H1 (cell line): Measurements from ENCODE around the gene ABHD16A. TPM values are rescaled to one million over a fixed set of nuclear protein-coding genes. Genes with fewer than 3 reads are reported as not detected.
A peak's percentile ranks its signal among the peaks of the same experiment; 100 is the strongest.

Experiments used
- CTCF ChIA-PET: fragments of 300-600 bp; sonication (Branson Sonifier 250); formaldehyde crosslinking; loops from one replicate; lab custom pipeline; 2021; ENCODE audit not compliant: partially characterized antibody; lab: Charles Lee
- POLR2A ChIA-PET: fragments of 300-600 bp; sonication (Branson Sonifier 250); formaldehyde crosslinking; loops from one replicate; lab custom pipeline; 2021; ENCODE audit warnings: inconsistent platforms; ENCODE audit not compliant: partially characterized antibody; lab: Charles Lee
- DNase-seq, 2 experiments: peaks; one replicate each; pipeline versions ENCODE4 v3.0.0 to v3.0.0-alpha.2; 2010 to 2022; ENCODE audit warnings: low spot score in 2 of 2, low read depth in 1 of 2, mixed read lengths in 1 of 2
- FAIRE-seq: peaks from 2 replicates; lab custom pipeline; 2011; peaks lifted over from hg19 to GRCh38; lab: Jason Lieb, UNC
- H2AFZ ChIP-seq: 2 replicates; pipeline ENCODE4 v1.8.1; 2012; ENCODE audit warnings: low read length, inconsistent platforms
- H2AK5ac ChIP-seq: 2 replicates; pipeline ENCODE4 v1.6.1; 2013; ENCODE audit warnings: low read depth, low read length
- H2BK120ac ChIP-seq: replicated peaks from 2 replicates; pipeline ENCODE3; 2013; ENCODE audit warnings: low read depth, low read length, inconsistent platforms
- H2BK12ac ChIP-seq: 2 replicates; pipeline ENCODE4 v1.6.1; 2013; ENCODE audit warnings: low read depth, low read length
- H2BK15ac ChIP-seq: 2 replicates; pipeline ENCODE4 v1.6.1; 2013; ENCODE audit warnings: low read length
- H2BK20ac ChIP-seq: 2 replicates; pipeline ENCODE4 v1.6.1; 2013; ENCODE audit warnings: low read length
- H2BK5ac ChIP-seq: 2 replicates; pipeline ENCODE4 v1.6.1; 2013; ENCODE audit warnings: low read depth, low read length
- H3K14ac ChIP-seq: 2 replicates; pipeline ENCODE4 v1.6.1; 2013; ENCODE audit warnings: inconsistent platforms; ENCODE audit not compliant: insufficient read length
- H3K18ac ChIP-seq: 2 replicates; pipeline ENCODE4 v1.6.1; 2013; ENCODE audit warnings: low read length; ENCODE audit errors: extremely low read depth
- H3K23ac ChIP-seq: 2 replicates; pipeline ENCODE4 v1.6.1; 2013; ENCODE audit warnings: inconsistent platforms; ENCODE audit not compliant: insufficient read length
- H3K23me2 ChIP-seq: 2 replicates; pipeline ENCODE4 v1.6.1; 2013; ENCODE audit warnings: low read depth, low read length
- H3K27ac ChIP-seq: 2 replicates; pipeline ENCODE4 v1.6.1; 2011; ENCODE audit warnings: low read depth, low read length, inconsistent platforms
- H3K27me3 ChIP-seq, 4 experiments: replicated peaks in 1 of 4; 1 replicate in 1 of 4; 2 replicates in 3 of 4; pipeline versions ENCODE4 v1.6.1 to v1.8.1; 2011 to 2013; ENCODE audit warnings: low read length in 3 of 4, mild to moderate bottlenecking in 3 of 4, inconsistent platforms in 2 of 4, mixed read lengths in 2 of 4, moderate library complexity in 1 of 4; ENCODE audit not compliant: control insufficient read depth in 3 of 4, insufficient read depth in 3 of 4; ENCODE audit errors: extremely low read depth in 1 of 4
- H3K36me3 ChIP-seq, 4 experiments: 2 replicates each; pipeline versions ENCODE4 v1.6.1 to v1.8.1; 2011 to 2013; ENCODE audit warnings: mild to moderate bottlenecking in 4 of 4, low read length in 3 of 4, moderate library complexity in 2 of 4, control low read depth in 1 of 4, inconsistent platforms in 1 of 4; ENCODE audit not compliant: insufficient read depth in 4 of 4, control insufficient read depth in 2 of 4
- H3K4ac ChIP-seq: replicated peaks from 2 replicates; pipeline ENCODE3; 2013; ENCODE audit warnings: low read length, low read depth, mixed read lengths, inconsistent platforms; ENCODE audit not compliant: insufficient read length
- H3K4me1 ChIP-seq, 4 experiments: replicated peaks in 1 of 4; 1 replicate in 1 of 4; 2 replicates in 3 of 4; pipeline versions ENCODE4 v1.6.1 to v1.8.1; 2011 to 2013; ENCODE audit warnings: low read length in 3 of 4, inconsistent platforms in 2 of 4, mixed read lengths in 1 of 4; ENCODE audit not compliant: insufficient read depth in 4 of 4, control insufficient read depth in 3 of 4
- H3K4me2 ChIP-seq, 2 experiments: 2 replicates each; pipeline versions ENCODE4 v1.6.1 to v1.8.1; 2011 to 2013; ENCODE audit warnings: low read depth in 2 of 2, low read length in 2 of 2, control low read depth in 1 of 2, inconsistent platforms in 1 of 2, mild to moderate bottlenecking in 1 of 2; ENCODE audit not compliant: insufficient read depth in 1 of 2
- H3K4me3 ChIP-seq, 4 experiments: fragments of 200-600, 300-600 bp in 1 of 4; sonication (generic), shearing (Covaris generic), sonication (Bioruptor Twin) in 1 of 4; 2 replicates each; pipeline versions ENCODE4 v1.5.1 to v1.8.1; 2011 to 2016; ENCODE audit warnings: low read length in 4 of 4, low read depth in 3 of 4, control low read depth in 2 of 4, inconsistent platforms in 2 of 4, mild to moderate bottlenecking in 2 of 4, mixed read lengths in 1 of 4, moderate library complexity in 1 of 4; ENCODE audit not compliant: insufficient read depth in 2 of 4; ENCODE audit errors: extremely low read depth in 1 of 4
- H3K56ac ChIP-seq: replicated peaks from 2 replicates; pipeline ENCODE3; 2013; ENCODE audit warnings: low read depth, mild to moderate bottlenecking, mixed read lengths, low read length, inconsistent platforms; ENCODE audit not compliant: insufficient read length
- H3K79me1 ChIP-seq: 2 replicates; pipeline ENCODE4 v1.6.1; 2013; ENCODE audit warnings: low read depth, low read length, control low read depth
- H3K79me2 ChIP-seq, 2 experiments: 2 replicates each; pipeline versions ENCODE4 v1.6.1 to v1.8.1; 2012 to 2013; ENCODE audit warnings: low read length in 2 of 2, mild to moderate bottlenecking in 2 of 2, inconsistent platforms in 1 of 2; ENCODE audit not compliant: insufficient read depth in 2 of 2, control insufficient read depth in 1 of 2
- H3K9ac ChIP-seq, 4 experiments: replicated peaks in 1 of 4; 1 replicate in 1 of 4; 2 replicates in 3 of 4; pipeline versions ENCODE4 v1.6.1 to v1.8.1; 2011 to 2013; ENCODE audit warnings: low read depth in 3 of 4, low read length in 3 of 4, control low read depth in 2 of 4, mild to moderate bottlenecking in 2 of 4, moderate library complexity in 2 of 4, inconsistent platforms in 1 of 4; ENCODE audit errors: extremely low read depth in 1 of 4
- H3K9me3 ChIP-seq, 2 experiments: 2 replicates each; pipeline versions ENCODE4 v1.6.1 to v1.8.1; 2012 to 2013; ENCODE audit warnings: mild to moderate bottlenecking in 2 of 2, moderate library complexity in 2 of 2, control low read depth in 1 of 2, inconsistent platforms in 1 of 2, low read depth in 1 of 2, low read length in 1 of 2, mixed read lengths in 1 of 2; ENCODE audit not compliant: insufficient read depth in 2 of 2
- H4K20me1 ChIP-seq, 2 experiments: replicated peaks in 1 of 2; 2 replicates each; pipeline versions ENCODE3 to v1.8.1; 2011 to 2013; ENCODE audit warnings: inconsistent platforms in 2 of 2, low read length in 2 of 2, mild to moderate bottlenecking in 1 of 2; ENCODE audit not compliant: insufficient read depth in 2 of 2, control insufficient read depth in 1 of 2
- H4K5ac ChIP-seq: 2 replicates; pipeline ENCODE4 v1.6.1; 2013; ENCODE audit warnings: low read length, low read depth, mixed read lengths, inconsistent platforms; ENCODE audit not compliant: insufficient read length
- H4K8ac ChIP-seq: 2 replicates; pipeline ENCODE4 v1.8.0; 2013; ENCODE audit warnings: mild to moderate bottlenecking, moderate library complexity, low read length, inconsistent platforms; ENCODE audit not compliant: insufficient read depth; ENCODE audit errors: extremely low read depth
- H4K91ac ChIP-seq: replicated peaks from 2 replicates; pipeline ENCODE3; 2013; ENCODE audit warnings: low read length, mixed read lengths, inconsistent platforms; ENCODE audit not compliant: insufficient read length
- ASH2L ChIP-seq: fragments of 200-600, 300-600 bp; sonication (generic); IDR thresholded peaks from one replicate; pipeline ENCODE4 v1.7.1; 2017; ENCODE audit warnings: low read length
- CTBP2 ChIP-seq: IDR thresholded peaks from 2 replicates; pipeline ENCODE4 v1.7.0; 2011; ENCODE audit warnings: borderline replicate concordance, mild to moderate bottlenecking, moderate library complexity, mixed read lengths, low read length; ENCODE audit not compliant: insufficient read depth, insufficient read length
- RAD21 ChIP-seq, 2 experiments: IDR thresholded peaks in 1 of 2; conservative IDR thresholded peaks in 1 of 2; 2 replicates each; pipeline ENCODE4 v1.6.1; 2011; ENCODE audit warnings: low read depth in 2 of 2, low read length in 2 of 2, improper control_type of control experiment in 1 of 2, inconsistent platforms in 1 of 2, mild to moderate bottlenecking in 1 of 2, moderate library complexity in 1 of 2
- RBBP5 ChIP-seq: IDR thresholded peaks from 2 replicates; pipeline ENCODE4 v1.7.1; 2012; ENCODE audit warnings: low read depth, mild to moderate bottlenecking, inconsistent platforms, low read length, moderate library complexity, borderline replicate concordance
- SP2 ChIP-seq: IDR thresholded peaks from 2 replicates; pipeline ENCODE4 v1.6.1; 2012; ENCODE audit warnings: mild to moderate bottlenecking, low read length, inconsistent platforms
- TBP ChIP-seq: IDR thresholded peaks from 2 replicates; pipeline ENCODE4 v1.6.1; 2011; ENCODE audit warnings: low read depth, low read length, improper control_type of control experiment
- WGBS, 2 experiments: shearing (Covaris generic) in 1 of 2; methylation state at CpG; one replicate each; pipeline versions ENCODE4 v1.1.6 to v1.1.7; 2013 to 2015; ENCODE audit warnings: low lambda C conversion rate in 2 of 2, mixed read lengths in 2 of 2, inconsistent platforms in 1 of 2, low coverage in 1 of 2, missing lambda C conversion rate in 1 of 2; ENCODE audit not compliant: insufficient replicate concordance in 2 of 2, insufficient coverage in 1 of 2, insufficient read length in 1 of 2; ENCODE audit errors: extremely low coverage in 1 of 2, missing lambda C conversion rate in 1 of 2; 5-methylcytosine and 5-hydroxymethylcytosine counted together
- polyA plus RNA-seq, 7 experiments: library from polyadenylated mRNA; depleted of rRNA in 3 of 7; stranded (reverse) in 5 of 7; unstranded in 2 of 7; fragments of >200 nt in 5 of 7; fragments of 200-250 nt in 2 of 7; gene quantifications; 1 replicate in 5 of 7; 2 replicates in 1 of 7; 4 replicates in 1 of 7; pipeline versions ENCODE4 v1.2.1 to v1.2.3, GENCODE V29; 2011 to 2013; ENCODE audit warnings: missing spikeins in 2 of 7, mixed read lengths in 2 of 7
- total RNA-seq: library from RNA; stranded (reverse); fragmentation: NEBNext Ultra II Directional; extraction: Animal tissue kit (Norgen Biotek cat#: 25700); gene quantifications from 2 replicates; pipeline ENCODE4 v1.2.1, GENCODE V29; 2021
- TF ChIP-seq, protein P1 (sequence below), 3 experiments: IDR thresholded peaks; 1 replicate in 2 of 3; 2 replicates in 1 of 3; pipeline versions ENCODE4 v1.5.1 to v1.6.1; 2011; ENCODE audit warnings: low read length in 3 of 3, mild to moderate bottlenecking in 3 of 3, inconsistent platforms in 2 of 3, low read depth in 1 of 3, moderate library complexity in 1 of 3; ENCODE audit not compliant: insufficient read depth in 1 of 3; ENCODE audit errors: control extremely low read depth in 1 of 3

Gene ABHD16A
- total and polyA plus RNA-seq, 2 of the 8 experiments (the other 6 are each of a cell fraction or from before 2014, with no cell fraction given), result 32.9 to 40.2 TPM

DNA sequence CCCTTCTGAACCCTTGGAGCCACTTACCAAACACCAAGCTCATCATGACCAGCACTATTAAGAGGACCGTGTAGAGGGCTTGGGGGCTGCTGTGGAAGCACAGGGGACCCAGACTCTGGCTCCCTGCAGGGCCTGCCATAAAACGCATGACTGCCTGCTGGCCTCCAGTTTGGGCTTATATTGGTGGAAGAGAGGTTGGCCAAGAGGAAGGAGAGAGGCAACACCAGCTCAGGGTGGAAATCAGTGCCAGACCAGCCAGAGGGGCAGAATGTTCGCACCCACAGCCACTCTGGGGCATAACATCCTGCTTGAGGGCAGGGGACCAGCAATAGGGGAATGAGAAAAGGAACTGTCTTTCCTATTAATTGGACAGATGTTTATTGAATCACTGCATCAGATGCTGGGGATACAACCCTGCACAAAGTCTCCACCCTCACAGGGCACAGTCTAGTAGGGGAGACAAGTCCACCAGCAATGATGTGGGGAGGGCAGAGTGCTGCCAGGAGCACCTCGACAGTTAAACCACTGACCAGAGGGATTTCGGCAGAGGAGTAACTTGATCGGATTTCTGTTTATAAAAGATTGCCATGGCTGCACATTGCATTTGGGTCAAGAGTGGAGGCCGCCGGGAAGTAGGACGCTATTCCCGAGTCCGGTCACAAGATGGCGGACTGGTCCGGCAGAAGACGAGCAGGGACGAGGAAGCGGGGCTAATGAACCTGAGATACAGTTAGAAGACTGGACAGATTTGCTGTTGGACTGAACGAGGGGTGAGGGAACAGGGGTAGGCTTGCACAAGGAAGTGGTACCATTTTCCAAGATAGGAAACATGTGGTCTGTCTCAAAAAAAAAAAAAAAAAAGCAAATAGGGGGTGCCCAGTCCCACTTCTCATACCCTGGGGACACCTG lies 22.6 kb downstream of the ABHD16A start, which contains the start of gene LY6G5C:
Gene LY6G5C, minus strand, starts transcription at position 842 of the 909 bp plus-strand sequence. Its CDS starts 694 bp downstream, at position 148.
- peak within 1 kb of the TSS; percentile 22 to 70 (median 60) for H3K4me3 ChIP-seq
- no peak within 1 kb of the TSS for H4K91ac ChIP-seq
- no peak within 1 kb of the TSS for H2AK5ac ChIP-seq
- H3K9ac ChIP-seq, result no peak within 1 kb of the TSS; a peak in 1 of 7 replicates
- 21% methylated on average over 17 of the region's 17 CpGs; no CpG with 5 or more reads in 1 of the 2 experiments for WGBS, 2 experiments
- H2BK120ac ChIP-seq, result no peak within 1 kb of the TSS
- H2BK15ac ChIP-seq, result peak within 1 kb of the TSS; percentile 72; the same call in 1 of the 2 replicates
- H3K79me1 ChIP-seq, result no peaks in the 10 kb centered on the region
- H4K8ac ChIP-seq, result peak within 1 kb of the TSS; percentile 39
- no peak within 1 kb of the TSS for H3K14ac ChIP-seq
- peak within 1 kb of the TSS; percentile 33 for H3K56ac ChIP-seq
- H3K27ac ChIP-seq, result no peak within 1 kb of the TSS
- H3K23me2 ChIP-seq, result peaks cover 11% of the 10 kb centered on the region; the same call in 1 of the 2 replicates
- H3K27me3 ChIP-seq, result peaks cover 3 to 13% (median 12%) of the 10 kb centered on the region in 4 experiments; a peak in 6 of 7 replicates
- CTCF ChIA-PET, result interaction anchor here (0.6 to 2.6 kb wide), 30 partner anchors 9 to 151 kb away, joined by 3 to 11 read pairs (median 4); partner anchors contain the start of genes C6orf47, LY6G5B, LY6G6D and VARS1
- H3K18ac ChIP-seq, result no peak within 1 kb of the TSS
- H3K4me2 ChIP-seq, result peak within 1 kb of the TSS; percentile 11 to 84
- H2BK5ac ChIP-seq, result peak within 1 kb of the TSS; percentile 35; the same call in 1 of the 2 replicates
- H3K36me3 ChIP-seq, result no peaks in the 10 kb centered on the region
- peak within 1 kb of the TSS; percentile 15; the same call in 1 of the 2 replicates for H2AFZ ChIP-seq
- FAIRE-seq, result no peak
- no peaks in the 10 kb centered on the region for H3K79me2 ChIP-seq
- H3K9me3 ChIP-seq, result no peaks in the 10 kb centered on the region
- H3K4ac ChIP-seq, result no peak within 1 kb of the TSS
- DNase-seq, result peak in 1 of 2 experiments; percentile 79
- H4K5ac ChIP-seq, result no peak within 1 kb of the TSS
- H3K23ac ChIP-seq, result no peak within 1 kb of the TSS
- peaks cover 0 to 10% (median 7%) of the 10 kb centered on the region in 4 experiments; a peak in 5 of 7 replicates for H3K4me1 ChIP-seq
- H2BK12ac ChIP-seq, result peak within 1 kb of the TSS; percentile 9; the same call in 1 of the 2 replicates
- POLR2A ChIA-PET, result interaction anchor here (0.8 to 2.5 kb wide), 15 partner anchors 8 to 150 kb away, joined by 3 to 20 read pairs (median 3); partner anchors contain the start of genes CLIC1, CSNK2B, DDAH2 and GPANK1
- H2BK20ac ChIP-seq, result no peak within 1 kb of the TSS; the same call in 1 of the 2 replicates
- H4K20me1 ChIP-seq, result no peaks in the 10 kb centered on the region
- TF ChIP-seq ASH2L (no peak), RAD21 (IDR thresholded peaks at IDR 0.05 in 1 of 2, conservative IDR thresholded peaks at IDR 0.05 in 1 of 2; ENCODE audit: low read depth in 2 of 2, low read length in 2 of 2) (peak; percentile 90 to 96), TBP (no peak), RBBP5 (0 out of 2 replicates have a peak, but pooled peaks have one; percentile 41), CTBP2 (no peak), SP2 (no peak)
- TF ChIP-seq, protein P1, sequence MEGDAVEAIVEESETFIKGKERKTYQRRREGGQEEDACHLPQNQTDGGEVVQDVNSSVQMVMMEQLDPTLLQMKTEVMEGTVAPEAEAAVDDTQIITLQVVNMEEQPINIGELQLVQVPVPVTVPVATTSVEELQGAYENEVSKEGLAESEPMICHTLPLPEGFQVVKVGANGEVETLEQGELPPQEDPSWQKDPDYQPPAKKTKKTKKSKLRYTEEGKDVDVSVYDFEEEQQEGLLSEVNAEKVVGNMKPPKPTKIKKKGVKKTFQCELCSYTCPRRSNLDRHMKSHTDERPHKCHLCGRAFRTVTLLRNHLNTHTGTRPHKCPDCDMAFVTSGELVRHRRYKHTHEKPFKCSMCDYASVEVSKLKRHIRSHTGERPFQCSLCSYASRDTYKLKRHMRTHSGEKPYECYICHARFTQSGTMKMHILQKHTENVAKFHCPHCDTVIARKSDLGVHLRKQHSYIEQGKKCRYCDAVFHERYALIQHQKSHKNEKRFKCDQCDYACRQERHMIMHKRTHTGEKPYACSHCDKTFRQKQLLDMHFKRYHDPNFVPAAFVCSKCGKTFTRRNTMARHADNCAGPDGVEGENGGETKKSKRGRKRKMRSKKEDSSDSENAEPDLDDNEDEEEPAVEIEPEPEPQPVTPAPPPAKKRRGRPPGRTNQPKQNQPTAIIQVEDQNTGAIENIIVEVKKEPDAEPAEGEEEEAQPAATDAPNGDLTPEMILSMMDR (IDR thresholded peaks at IDR 0.05; ENCODE audit: control extremely low read depth in 1 of 3, insufficient read depth in 1 of 3, low read depth in 1 of 3, low read length in 3 of 3), result peak; percentile 78 to 85 (median 83)
